ENCODE results near the gene CLIC5. TPM values are rescaled to one million over a fixed set of nuclear protein-coding genes. Genes with fewer than 3 reads are reported as not detected.

The CLIC5 gene
- total RNA-seq, 2 experiments from 2014 or later: 6.0 to 6.4 TPM

DNA sequence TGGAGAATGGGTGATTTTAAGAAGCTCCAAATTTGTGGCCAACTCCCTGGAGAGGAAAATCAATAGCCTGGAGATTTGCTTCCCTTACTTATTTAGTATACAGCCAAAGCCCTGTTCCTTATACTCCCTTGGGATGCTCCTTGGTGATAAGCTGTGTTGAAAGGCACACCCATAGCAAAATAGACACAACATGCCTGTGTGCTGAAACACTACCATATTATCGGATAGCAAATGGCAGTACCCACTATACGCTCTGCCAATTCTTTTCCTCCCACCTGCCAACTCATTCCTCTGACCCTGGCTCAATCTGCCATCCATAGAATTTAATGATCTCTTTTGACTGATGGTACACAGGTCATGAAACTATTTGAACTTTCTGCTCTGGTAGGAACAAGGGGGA is 98.2 kb downstream of the CLIC5 start:
- Mint-ChIP-seq H3K36me3 (no peaks in the 10 kb centered on the region), H3K4me3 (no peak overlapping the region), H3K27me3 (no peaks in the 10 kb centered on the region), H3K9me3 (peaks cover 1% of the 10 kb centered on the region), H3K4me1 (no peaks in the 10 kb centered on the region), H3K27ac (no peak overlapping the region)
- DNase-seq: no peak
- ATAC-seq (ENCODE audit: low read depth): no peak
- POLR2A ChIA-PET: no interaction called here

DNA sequence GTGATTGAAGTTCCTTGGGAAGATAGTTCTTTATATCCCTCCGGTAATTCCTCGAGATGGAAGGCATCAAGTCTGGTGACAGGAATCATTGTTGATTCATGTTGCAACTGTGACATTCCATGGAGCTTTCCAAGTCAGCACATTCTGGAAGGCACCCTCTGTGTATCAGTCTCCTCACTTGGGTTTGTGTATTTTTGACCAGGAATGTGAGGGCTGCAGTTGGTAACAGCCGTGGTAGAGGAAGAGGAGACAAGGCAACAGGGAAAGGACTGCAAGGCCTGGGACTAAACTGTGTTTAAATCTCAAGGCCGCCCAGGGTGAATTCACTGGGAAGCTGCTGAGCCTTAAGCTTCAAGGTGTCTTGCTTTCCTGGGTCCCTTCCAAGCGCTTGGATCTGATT is 99.0 kb downstream of the CLIC5 start:
- no peak for DNase-seq
- H3K27ac Mint-ChIP-seq: no peak overlapping the region
- POLR2A ChIA-PET: no interaction called here
- no peak overlapping the region for H3K4me3 Mint-ChIP-seq
- H3K27me3 Mint-ChIP-seq: no peaks in the 10 kb centered on the region
- H3K36me3 Mint-ChIP-seq: peaks cover 1% of the 10 kb centered on the region
- H3K4me1 Mint-ChIP-seq: no peaks in the 10 kb centered on the region
- peaks cover 1% of the 10 kb centered on the region for H3K9me3 Mint-ChIP-seq
- no peak for ATAC-seq (ENCODE audit: low read depth)

DNA sequence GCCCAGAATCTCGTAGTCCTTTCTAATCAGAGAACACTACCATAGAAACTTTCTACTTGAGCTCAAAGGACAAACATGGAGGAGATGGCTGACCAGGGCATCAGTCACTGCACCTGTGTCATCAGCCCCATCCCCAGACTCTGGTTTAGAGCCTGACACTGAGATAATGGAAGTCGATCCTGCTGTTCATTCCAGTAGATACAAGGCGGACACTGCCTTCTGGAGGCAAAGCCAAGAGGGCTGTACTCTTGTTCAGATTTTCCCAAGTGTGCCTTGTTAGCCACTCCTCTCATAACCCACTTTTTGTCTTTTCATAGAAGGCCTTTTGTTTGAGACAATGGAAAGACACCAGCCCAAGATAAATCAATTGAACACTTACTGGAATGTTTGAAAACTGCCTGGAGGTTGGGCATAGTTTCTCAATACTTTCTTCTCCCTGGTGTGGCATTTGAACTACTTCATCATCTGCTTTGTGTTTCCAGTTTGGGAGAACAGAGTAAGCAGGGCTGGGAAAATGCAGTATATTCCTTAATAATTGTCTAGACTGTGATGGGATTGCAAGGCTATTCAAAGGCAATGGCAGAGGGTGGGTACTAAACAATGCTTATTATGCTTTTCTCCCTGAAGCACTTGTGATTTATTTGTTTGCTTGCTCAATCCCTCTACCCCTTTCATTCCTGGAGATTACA is 99.7 kb downstream of the CLIC5 start:
- Mint-ChIP-seq H3K4me1 (no peaks in the 10 kb centered on the region), H3K27ac (no peak overlapping the region), H3K9me3 (peaks cover 1% of the 10 kb centered on the region), H3K4me3 (no peak overlapping the region), H3K27me3 (no peaks in the 10 kb centered on the region), H3K36me3 (peaks cover 1% of the 10 kb centered on the region)
- DNase-seq (no peak), ATAC-seq (ENCODE audit: low read depth) (no peak)
- POLR2A ChIA-PET: no interaction called here

DNA sequence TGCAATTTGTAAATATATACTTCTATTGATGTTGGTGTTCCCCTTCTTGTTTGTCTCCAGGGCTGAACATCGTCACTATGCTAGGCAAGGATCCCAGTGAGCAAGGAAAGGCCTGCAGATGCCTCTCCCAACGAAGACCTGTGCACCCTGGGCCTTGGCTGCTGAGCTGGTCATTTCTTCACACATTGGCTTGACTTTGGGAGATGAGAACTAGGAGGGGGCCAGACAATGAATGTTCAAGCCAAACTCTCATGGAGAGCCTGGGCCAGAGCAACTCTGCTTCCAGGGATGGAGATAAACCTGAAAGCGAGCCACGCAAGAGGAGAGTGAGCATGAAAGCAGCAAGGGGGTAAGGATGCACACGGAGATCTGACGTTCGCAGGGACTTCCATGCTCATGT is 104.0 kb downstream of the CLIC5 start:
- peaks cover 1% of the 10 kb centered on the region for H3K36me3 Mint-ChIP-seq
- H3K4me3 Mint-ChIP-seq: no peak overlapping the region
- DNase-seq: no peak
- H3K27ac Mint-ChIP-seq: no peak overlapping the region
- peaks cover 1% of the 10 kb centered on the region for H3K9me3 Mint-ChIP-seq
- POLR2A ChIA-PET: no interaction called here
- no peaks in the 10 kb centered on the region for H3K27me3 Mint-ChIP-seq
- H3K4me1 Mint-ChIP-seq: no peaks in the 10 kb centered on the region
- ATAC-seq (ENCODE audit: low read depth): no peak

DNA sequence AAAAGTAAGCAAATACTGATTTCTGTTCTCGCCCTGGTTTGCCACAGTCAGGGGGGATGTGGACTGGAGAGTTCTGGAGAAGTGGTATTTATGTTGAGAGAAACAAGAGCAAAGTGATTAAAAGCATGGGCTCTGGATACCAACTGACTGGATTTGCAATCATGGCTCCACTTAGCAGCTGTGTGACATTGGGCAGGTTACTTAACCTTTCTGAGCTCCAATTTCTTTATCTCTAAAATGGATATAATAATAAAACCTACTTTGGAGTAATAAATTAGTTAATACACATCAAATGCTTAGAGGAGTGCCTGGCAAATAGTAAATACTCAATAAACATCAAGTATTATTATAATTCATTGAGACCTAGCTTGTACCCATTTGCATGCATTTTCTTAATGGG is 111.7 kb downstream of the CLIC5 start:
- no peak for ATAC-seq (ENCODE audit: low read depth)
- Mint-ChIP-seq H3K36me3 (no peaks in the 10 kb centered on the region), H3K4me1 (no peaks in the 10 kb centered on the region), H3K27ac (no peak overlapping the region), H3K4me3 (no peak overlapping the region), H3K9me3 (no peaks in the 10 kb centered on the region), H3K27me3 (peaks cover 2% of the 10 kb centered on the region)
- no peak for DNase-seq
- POLR2A ChIA-PET: no interaction called here

DNA sequence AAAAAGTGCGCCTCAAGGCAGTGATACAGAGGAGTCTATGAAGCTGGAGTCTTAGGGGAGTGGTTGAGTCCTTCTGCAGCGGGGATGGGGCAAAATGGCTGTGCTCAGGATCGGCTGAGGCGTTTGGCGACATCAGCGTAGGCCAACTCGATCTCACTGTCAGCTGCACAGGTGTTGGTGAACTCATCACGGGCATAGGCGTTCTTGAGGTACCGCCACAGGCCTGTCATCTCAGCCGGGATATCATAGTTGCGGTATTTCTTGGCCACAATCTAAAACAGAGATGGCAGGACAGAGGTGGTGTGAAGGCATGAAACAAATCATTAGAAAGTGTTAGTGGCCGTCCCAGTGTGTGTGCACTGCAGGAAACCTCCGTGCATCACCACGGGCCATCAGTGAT is 112.7 kb downstream of the CLIC5 start:
- POLR2A ChIA-PET: no interaction called here
- H3K36me3 Mint-ChIP-seq: no peaks in the 10 kb centered on the region
- DNase-seq (no peak), ATAC-seq (ENCODE audit: low read depth) (no peak)
- H3K4me3 Mint-ChIP-seq: no peak overlapping the region
- H3K27me3 Mint-ChIP-seq: peaks cover 2% of the 10 kb centered on the region
- H3K9me3 Mint-ChIP-seq: no peaks in the 10 kb centered on the region
- H3K4me1 Mint-ChIP-seq: no peaks in the 10 kb centered on the region
- no peak overlapping the region for H3K27ac Mint-ChIP-seq

DNA sequence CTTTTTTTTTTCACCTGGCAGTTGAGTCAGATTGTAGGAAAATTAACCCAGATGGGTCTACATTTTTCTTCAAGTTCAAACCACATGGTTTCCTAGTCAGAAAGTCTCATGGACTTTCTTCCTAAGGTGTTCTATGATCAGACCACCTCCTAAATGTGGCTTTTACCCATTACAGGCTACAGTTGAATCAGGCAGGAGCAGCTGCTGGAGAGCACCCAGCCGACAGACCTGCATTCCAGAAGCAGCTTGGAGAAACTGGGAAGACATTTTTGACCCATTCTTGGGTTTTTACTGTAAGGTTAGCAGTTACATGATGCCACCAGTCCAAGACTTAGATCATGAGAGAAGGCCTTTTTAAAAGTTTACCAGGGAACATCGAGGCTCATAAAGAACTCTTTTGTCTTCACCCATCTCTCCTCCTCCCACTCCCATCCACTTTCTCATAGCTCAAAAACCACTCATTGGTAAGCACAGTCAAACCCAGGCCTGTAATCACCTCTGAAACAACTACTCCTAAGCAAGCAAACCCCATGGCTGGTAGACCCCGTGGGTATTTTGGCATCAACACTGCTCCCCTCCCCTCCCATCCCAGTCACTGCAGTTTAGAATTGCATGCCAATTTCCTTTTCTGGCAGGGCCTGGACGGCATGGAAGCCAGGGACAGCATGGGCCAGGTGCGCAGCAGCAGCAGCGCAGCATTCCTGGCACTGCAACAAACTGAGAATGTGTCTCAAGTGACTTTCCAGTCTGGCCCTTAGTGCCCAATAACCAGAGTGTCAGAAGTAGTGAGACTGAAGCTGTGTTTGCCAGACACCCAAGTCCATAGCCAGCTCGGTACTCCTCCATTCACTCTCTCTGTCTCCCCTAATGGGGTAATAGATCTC is 113.7 kb downstream of the CLIC5 start:
- Mint-ChIP-seq H3K9me3 (no peaks in the 10 kb centered on the region), H3K27ac (no peak overlapping the region), H3K36me3 (no peaks in the 10 kb centered on the region), H3K27me3 (peaks cover 2% of the 10 kb centered on the region), H3K4me3 (no peak overlapping the region), H3K4me1 (no peaks in the 10 kb centered on the region)
- POLR2A ChIA-PET: no interaction called here
- ATAC-seq (ENCODE audit: low read depth): no peak
- no peak for DNase-seq

DNA sequence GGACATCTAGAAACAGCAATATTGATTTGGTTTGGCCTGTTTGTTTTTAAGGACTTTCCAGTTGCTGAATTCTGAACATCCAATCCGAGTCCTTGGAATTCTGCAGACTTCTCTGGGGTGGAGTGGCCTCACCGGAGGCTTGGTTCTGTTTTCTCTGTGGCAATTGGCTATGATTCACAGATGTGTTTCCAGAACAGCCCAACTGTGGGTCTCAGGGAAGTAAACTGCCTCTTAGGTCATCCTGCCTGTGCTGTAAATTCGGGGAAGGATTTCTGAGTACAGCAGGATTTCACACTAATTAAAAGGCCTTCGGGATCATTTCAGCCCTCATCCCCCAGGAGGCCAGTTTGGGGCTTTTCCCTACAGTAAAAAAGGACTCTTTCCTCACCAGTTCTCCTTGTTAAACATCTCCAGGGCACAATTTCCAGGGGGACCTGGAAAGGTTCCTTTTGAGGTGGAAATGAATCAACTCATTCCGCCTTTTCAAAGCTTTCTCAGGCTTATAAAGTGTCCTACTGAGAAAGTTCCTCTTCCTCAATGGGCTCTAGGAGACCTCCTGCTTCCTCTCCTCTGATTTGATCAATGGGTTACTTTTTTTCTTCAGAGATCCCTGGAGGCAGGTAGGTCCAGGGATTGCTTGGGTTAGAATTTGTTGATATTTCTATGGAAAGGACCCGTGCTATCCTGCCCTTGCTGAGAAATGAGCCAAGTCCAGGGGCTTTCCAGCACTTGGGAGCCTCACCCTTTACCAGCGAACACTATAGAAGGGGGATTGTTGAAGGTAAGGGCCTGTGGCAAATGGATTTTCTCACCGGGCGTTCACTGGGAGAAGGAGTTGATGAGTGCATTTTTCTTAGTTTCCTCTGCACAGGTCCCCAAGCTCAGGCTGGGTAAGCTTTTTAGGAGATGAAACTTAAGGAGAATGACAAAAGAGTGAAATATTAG is 114.6 kb downstream of the CLIC5 start:
- Mint-ChIP-seq H3K4me1 (no peaks in the 10 kb centered on the region), H3K27ac (no peak overlapping the region), H3K4me3 (no peak overlapping the region), H3K27me3 (peaks cover 2% of the 10 kb centered on the region), H3K36me3 (no peaks in the 10 kb centered on the region), H3K9me3 (no peaks in the 10 kb centered on the region)
- DNase-seq: no peak
- ATAC-seq (ENCODE audit: low read depth): no peak
- POLR2A ChIA-PET: no interaction called here

DNA sequence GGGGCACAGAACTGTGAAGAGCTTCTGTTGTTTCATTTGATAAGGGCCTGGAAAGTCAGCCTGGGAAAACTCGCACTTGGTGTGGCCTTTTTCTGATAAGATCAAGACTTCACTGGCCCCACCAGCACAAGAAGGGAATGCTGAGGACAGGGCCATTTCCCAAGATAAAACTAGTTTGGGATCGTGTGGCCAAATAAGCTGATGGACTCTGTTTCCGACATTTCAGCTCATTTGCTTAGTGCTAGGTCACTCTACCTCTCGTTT is 116.0 kb downstream of the CLIC5 start:
- DNase-seq: no peak
- H3K4me1 Mint-ChIP-seq: peaks cover 2% of the 10 kb centered on the region
- POLR2A ChIA-PET: no interaction called here
- no peak for ATAC-seq (ENCODE audit: low read depth)
- no peaks in the 10 kb centered on the region for H3K9me3 Mint-ChIP-seq
- H3K36me3 Mint-ChIP-seq: no peaks in the 10 kb centered on the region
- no peak overlapping the region for H3K4me3 Mint-ChIP-seq
- no peak overlapping the region for H3K27ac Mint-ChIP-seq
- H3K27me3 Mint-ChIP-seq: no peaks in the 10 kb centered on the region

DNA sequence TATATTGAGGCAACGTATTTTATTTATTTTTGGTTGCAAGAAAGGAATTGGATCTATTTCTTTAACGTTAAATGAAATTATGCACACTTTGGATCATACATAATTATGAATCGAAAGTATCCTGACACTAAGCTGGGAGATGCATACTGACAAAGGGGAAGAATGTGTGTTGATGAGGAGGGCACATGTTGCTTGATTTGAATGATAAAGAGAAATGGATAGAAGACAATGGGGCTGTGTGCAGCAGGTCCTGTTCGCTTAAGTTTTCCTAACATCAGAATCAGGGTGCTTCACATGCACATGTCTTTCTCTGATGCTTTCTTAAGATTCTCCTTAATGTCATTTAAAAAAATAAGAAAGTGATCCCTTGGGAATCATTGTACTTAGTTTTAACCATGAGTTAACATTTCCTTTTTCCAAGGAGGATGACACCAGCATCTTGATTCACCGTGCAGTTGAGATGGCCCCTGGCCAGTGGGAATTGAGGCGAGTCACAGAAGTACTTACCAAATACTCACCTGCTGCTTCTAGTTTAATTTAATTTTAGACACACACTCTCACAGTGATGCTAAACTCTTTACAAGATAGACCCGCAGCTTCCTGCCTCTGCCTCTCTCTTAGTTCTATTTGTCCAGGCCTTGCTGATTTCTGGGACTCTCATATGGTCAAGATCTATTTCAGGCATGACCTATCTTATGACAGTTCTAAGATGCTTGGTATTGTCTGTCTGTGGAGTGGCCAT is 116.5 kb downstream of the CLIC5 start:
- H3K4me1 Mint-ChIP-seq: peaks cover 2% of the 10 kb centered on the region
- POLR2A ChIA-PET: no interaction called here
- no peak overlapping the region for H3K27ac Mint-ChIP-seq
- no peak overlapping the region for H3K4me3 Mint-ChIP-seq
- H3K36me3 Mint-ChIP-seq: no peaks in the 10 kb centered on the region
- DNase-seq (no peak), ATAC-seq (ENCODE audit: low read depth) (no peak)
- no peaks in the 10 kb centered on the region for H3K9me3 Mint-ChIP-seq
- H3K27me3 Mint-ChIP-seq: no peaks in the 10 kb centered on the region

DNA sequence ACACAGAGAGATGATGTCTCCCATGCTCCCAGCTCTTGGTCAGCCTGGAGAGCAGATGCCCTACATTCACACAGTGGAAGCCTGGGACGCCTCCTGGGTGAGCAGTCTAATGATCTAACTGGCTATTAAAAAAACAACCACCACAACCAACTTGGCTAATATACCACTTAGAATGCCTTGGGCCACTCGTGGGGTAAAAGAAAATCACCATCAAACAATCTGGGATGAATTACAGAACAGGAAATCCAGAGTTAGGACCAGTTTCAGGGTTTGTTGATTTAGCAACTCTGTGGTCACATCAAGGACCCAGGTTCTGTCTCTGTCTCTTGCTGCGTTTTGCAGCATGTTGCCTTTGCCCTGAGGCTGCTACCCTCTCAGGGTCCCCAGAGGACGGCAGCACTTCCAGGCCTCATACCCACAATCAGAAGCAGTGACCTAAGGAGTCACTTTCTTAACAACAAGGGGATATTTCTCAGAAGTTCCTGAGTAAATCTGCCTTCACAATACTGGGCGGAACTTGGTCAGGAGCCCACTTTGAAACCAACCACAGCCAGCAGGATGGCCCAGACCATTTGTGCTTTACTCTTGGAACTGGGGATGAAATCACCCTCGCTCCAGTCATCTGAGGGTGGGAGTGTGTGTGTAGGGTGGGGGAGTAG is 118.7 kb downstream of the CLIC5 start:
- Mint-ChIP-seq H3K36me3 (no peaks in the 10 kb centered on the region), H3K27ac (no peak overlapping the region), H3K4me3 (no peak overlapping the region), H3K4me1 (peaks cover 2% of the 10 kb centered on the region), H3K9me3 (no peaks in the 10 kb centered on the region), H3K27me3 (peaks cover 8% of the 10 kb centered on the region)
- ATAC-seq (ENCODE audit: low read depth): no peak
- POLR2A ChIA-PET: no interaction called here
- no peak for DNase-seq

DNA sequence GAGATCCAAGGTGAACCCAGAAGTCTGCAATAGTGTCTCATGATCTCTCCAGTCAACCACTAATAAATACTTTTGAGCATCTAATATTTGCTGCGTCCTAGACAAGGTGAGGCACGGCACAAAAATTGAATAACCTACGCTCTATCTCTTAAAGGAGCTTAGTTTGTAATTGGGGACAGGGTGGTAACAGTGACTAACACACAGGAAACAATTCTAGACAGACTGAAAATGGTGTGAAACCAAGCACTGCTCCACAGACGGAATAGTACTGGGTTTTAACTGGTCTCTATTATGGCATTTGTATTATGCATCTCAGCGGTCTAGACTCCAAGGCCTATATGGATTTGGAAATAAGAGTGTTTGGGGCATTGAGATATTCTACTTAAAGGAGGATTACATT is 120.1 kb downstream of the CLIC5 start:
- no peaks in the 10 kb centered on the region for H3K36me3 Mint-ChIP-seq
- H3K27ac Mint-ChIP-seq: no peak overlapping the region
- no peak for ATAC-seq (ENCODE audit: low read depth)
- no peak for DNase-seq
- POLR2A ChIA-PET: no interaction called here
- H3K4me3 Mint-ChIP-seq: no peak overlapping the region
- H3K9me3 Mint-ChIP-seq: no peaks in the 10 kb centered on the region
- peaks cover 8% of the 10 kb centered on the region for H3K27me3 Mint-ChIP-seq
- peaks cover 2% of the 10 kb centered on the region for H3K4me1 Mint-ChIP-seq

Data from activated naive CD8-positive, alpha-beta T cell treated with anti-CD3 and anti-CD28 coated beads, Interleukin-2, amount 10 ng/mL, durations not matched to agents 7 days and 5 days (primary cell).